ENCODE results near the gene TNFAIP8L2. TPM values are rescaled to one million over a fixed set of nuclear protein-coding genes. Genes with fewer than 3 reads are reported as not detected.

TNFAIP8L2 gene
- total RNA-seq (1 to 10 TPM in 5 of 7 donors, under 1 TPM in 2; 0.48 to 3.8 (median 1.2) TPM), polyA plus RNA-seq (1 to 10 TPM; 2.1 to 4.6 TPM)
- long read RNA-seq, donor 1, partial matches to known transcripts: 0 of 1 reads
- long read RNA-seq, donor 1, other reads (novel, unspliced or antisense): 0 of 1 reads
- long read RNA-seq, donor 2: 0 reads
- long read RNA-seq, donor 3, partial matches to known transcripts: 0 of 20 reads
- long read RNA-seq, donor 3, other reads (novel, unspliced or antisense): 19 of 20 reads

- Histone ChIP-seq H3K9me3 (no peaks in the 10 kb centered on the region), H3K4me1 (ENCODE audit: insufficient read depth) (no peaks in the 10 kb centered on the region), H3K27me3 (no peaks in the 10 kb centered on the region), H3K4me3 (no peak within 1 kb of the TSS), H3K36me3 (no peaks in the 10 kb centered on the region), H3K27ac (no peak within 1 kb of the TSS)
- no peak for DNase-seq
- 67 to 84% (median 79%) methylated on average over 4 of the region's 4 CpGs for WGBS, 3 donors
- intact Hi-C loops (cut with DNase I): loop anchor here in 3 of 4 donors (5.0 to 10.0 kb wide), 4 partner anchors 54 to 134 kb away; no protein-coding TSS in a partner anchor
- TF ChIP-seq, protein P1, sequence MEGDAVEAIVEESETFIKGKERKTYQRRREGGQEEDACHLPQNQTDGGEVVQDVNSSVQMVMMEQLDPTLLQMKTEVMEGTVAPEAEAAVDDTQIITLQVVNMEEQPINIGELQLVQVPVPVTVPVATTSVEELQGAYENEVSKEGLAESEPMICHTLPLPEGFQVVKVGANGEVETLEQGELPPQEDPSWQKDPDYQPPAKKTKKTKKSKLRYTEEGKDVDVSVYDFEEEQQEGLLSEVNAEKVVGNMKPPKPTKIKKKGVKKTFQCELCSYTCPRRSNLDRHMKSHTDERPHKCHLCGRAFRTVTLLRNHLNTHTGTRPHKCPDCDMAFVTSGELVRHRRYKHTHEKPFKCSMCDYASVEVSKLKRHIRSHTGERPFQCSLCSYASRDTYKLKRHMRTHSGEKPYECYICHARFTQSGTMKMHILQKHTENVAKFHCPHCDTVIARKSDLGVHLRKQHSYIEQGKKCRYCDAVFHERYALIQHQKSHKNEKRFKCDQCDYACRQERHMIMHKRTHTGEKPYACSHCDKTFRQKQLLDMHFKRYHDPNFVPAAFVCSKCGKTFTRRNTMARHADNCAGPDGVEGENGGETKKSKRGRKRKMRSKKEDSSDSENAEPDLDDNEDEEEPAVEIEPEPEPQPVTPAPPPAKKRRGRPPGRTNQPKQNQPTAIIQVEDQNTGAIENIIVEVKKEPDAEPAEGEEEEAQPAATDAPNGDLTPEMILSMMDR (IDR thresholded peaks at IDR 0.05): no peak
- TF ChIP-seq EP300 (IDR thresholded peaks at IDR 0.05) (no peak), POLR2A (IDR thresholded peaks at IDR 0.05) (no peak)
Observed at GRCh38 chr1:151156515-151156819, at the start of gene TNFAIP8L2. Gene TNFAIP8L2, plus strand, starts transcription at chr1:151156649. Its CDS starts 2,049 bp downstream, at chr1:151158698.

GRCh38 chr1:151106894-151107293 is 49.6 kb upstream of the TNFAIP8L2 start:
- H3K27me3 ChIP-seq: no peaks in the 10 kb centered on the region
- no peaks in the 10 kb centered on the region for H3K4me1 ChIP-seq (ENCODE audit: insufficient read depth)
- no peaks in the 10 kb centered on the region for H3K9me3 ChIP-seq
- no peak overlapping the region for H3K4me3 ChIP-seq
- H3K36me3 ChIP-seq: no peaks in the 10 kb centered on the region
- no peak overlapping the region for H3K27ac ChIP-seq
- TF ChIP-seq EP300 (IDR thresholded peaks at IDR 0.05) (no peak), POLR2A (IDR thresholded peaks at IDR 0.05) (no peak)
- TF ChIP-seq, protein P1 (IDR thresholded peaks at IDR 0.05): no peak
- intact Hi-C loops (cut with DNase I): no loop called here
- DNase-seq: no peak
- 57 to 62% (median 58%) methylated on average over 2 of the region's 2 CpGs for WGBS, 3 donors

GRCh38 chr1:151108331-151108730 is 48.1 kb upstream of the TNFAIP8L2 start:
- Histone ChIP-seq H3K36me3 (no peaks in the 10 kb centered on the region), H3K4me1 (ENCODE audit: insufficient read depth) (no peaks in the 10 kb centered on the region), H3K9me3 (no peaks in the 10 kb centered on the region), H3K27me3 (no peaks in the 10 kb centered on the region), H3K27ac (no peak overlapping the region), H3K4me3 (no peak overlapping the region)
- DNase-seq: no peak
- WGBS, 3 donors: 90 to 93% (median 91%) methylated on average over 5 of the region's 5 CpGs
- no peak for TF ChIP-seq EP300 (IDR thresholded peaks at IDR 0.05)
- no peak for TF ChIP-seq POLR2A (IDR thresholded peaks at IDR 0.05)
- TF ChIP-seq, protein P1 (IDR thresholded peaks at IDR 0.05): no peak
- intact Hi-C loops (cut with DNase I): no loop called here

DNA sequence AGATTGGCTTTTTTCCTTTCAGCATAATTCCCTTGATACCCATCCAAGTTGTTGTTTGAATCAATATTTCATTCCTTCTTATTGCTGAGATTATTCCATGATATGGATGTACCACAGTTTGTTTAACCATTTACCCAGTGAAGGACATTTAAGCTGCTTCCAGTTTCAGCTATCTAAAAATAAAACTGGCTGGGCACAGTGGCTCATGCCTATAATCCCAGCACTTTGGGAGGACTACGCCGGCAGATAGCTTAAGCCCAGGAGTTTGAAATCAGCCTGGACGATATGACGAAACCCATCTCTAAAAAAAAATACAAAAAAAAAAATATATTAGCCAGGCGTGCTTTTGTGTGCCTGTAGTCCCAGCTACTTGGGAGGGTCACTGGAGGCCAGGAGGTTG is 42.6 kb upstream of the TNFAIP8L2 start:
- 93 to 98% (median 95%) methylated on average over 5 of the region's 5 CpGs for WGBS, 3 donors
- no peaks in the 10 kb centered on the region for H3K4me1 ChIP-seq (ENCODE audit: insufficient read depth)
- H3K9me3 ChIP-seq: no peaks in the 10 kb centered on the region
- no peak for DNase-seq
- no peak overlapping the region for H3K27ac ChIP-seq
- no peak overlapping the region for H3K4me3 ChIP-seq
- H3K27me3 ChIP-seq: no peaks in the 10 kb centered on the region
- intact Hi-C loops (cut with DNase I): no loop called here
- TF ChIP-seq POLR2A (IDR thresholded peaks at IDR 0.05): no peak
- TF ChIP-seq, protein P1 (IDR thresholded peaks at IDR 0.05): no peak
- no peak for TF ChIP-seq EP300 (IDR thresholded peaks at IDR 0.05)
- H3K36me3 ChIP-seq: no peaks in the 10 kb centered on the region

Data from ovary (tissue), 10 donors.